ENCODE data around the gene WWTR1.

WWTR1 gene

GRCh38 chr3:149655826-149656574 lies 1.8 kb downstream of the WWTR1 start:
- no peak for DNase-seq (ENCODE audit: low read depth, low spot score)

- DNase-seq (ENCODE audit: low read depth, low spot score): no peak
These were observed 3.6 kb downstream of the WWTR1 start for GRCh38 chr3:149654188-149654601.

GRCh38 chr3:149653564-149653963 lies 4.3 kb downstream of the WWTR1 start:
- no peak for DNase-seq (ENCODE audit: low read depth, low spot score)

GRCh38 chr3:149653136-149653535 lies 4.7 kb downstream of the WWTR1 start:
- no peak for DNase-seq (ENCODE audit: low read depth, low spot score)

GRCh38 chr3:149650828-149651227 lies 7.0 kb downstream of the WWTR1 start:
- DNase-seq (ENCODE audit: low read depth, low spot score): no peak

- DNase-seq (ENCODE audit: low read depth, low spot score): no peak
These were observed 9.3 kb downstream of the WWTR1 start for GRCh38 chr3:149648525-149648924.

GRCh38 chr3:149647812-149648211 lies 10.0 kb downstream of the WWTR1 start:
- DNase-seq (ENCODE audit: low read depth, low spot score): no peak

GRCh38 chr3:149647285-149647684 lies 10.5 kb downstream of the WWTR1 start:
- DNase-seq (ENCODE audit: low read depth, low spot score): no peak

- DNase-seq (ENCODE audit: low read depth, low spot score): no peak
These were observed 11.6 kb downstream of the WWTR1 start for GRCh38 chr3:149646181-149646766.

GRCh38 chr3:149643963-149644362 lies 13.9 kb downstream of the WWTR1 start:
- DNase-seq (ENCODE audit: low read depth, low spot score): no peak

GRCh38 chr3:149643482-149643798 lies 14.4 kb downstream of the WWTR1 start:
- no peak for DNase-seq (ENCODE audit: low read depth, low spot score)

GRCh38 chr3:149640976-149641728 lies 16.7 kb downstream of the WWTR1 start:
- DNase-seq (ENCODE audit: low read depth, low spot score): no peak

GRCh38 chr3:149639093-149639486 lies 18.7 kb downstream of the WWTR1 start:
- no peak for DNase-seq (ENCODE audit: low read depth, low spot score)

- no peak for DNase-seq (ENCODE audit: low read depth, low spot score)
These were observed 19.4 kb downstream of the WWTR1 start for GRCh38 chr3:149638228-149639092.

GRCh38 chr3:149635396-149635795 lies 22.4 kb downstream of the WWTR1 start:
- DNase-seq (ENCODE audit: low read depth, low spot score): no peak

- DNase-seq (ENCODE audit: low read depth, low spot score): no peak
These were observed 23.3 kb downstream of the WWTR1 start for GRCh38 chr3:149634573-149634972.

GRCh38 chr3:149634072-149634471 lies 23.8 kb downstream of the WWTR1 start:
- no peak for DNase-seq (ENCODE audit: low read depth, low spot score)

- no peak for DNase-seq (ENCODE audit: low read depth, low spot score)
These were observed 25.6 kb downstream of the WWTR1 start for GRCh38 chr3:149632225-149632624.

GRCh38 chr3:149630806-149631205 lies 27.0 kb downstream of the WWTR1 start:
- DNase-seq (ENCODE audit: low read depth, low spot score): no peak

GRCh38 chr3:149628957-149629670 lies 28.7 kb downstream of the WWTR1 start:
- no peak for DNase-seq (ENCODE audit: low read depth, low spot score)

GRCh38 chr3:149626671-149627070 lies 31.2 kb downstream of the WWTR1 start:
- no peak for DNase-seq (ENCODE audit: low read depth, low spot score)

Measured in brain pericyte (primary cell).